Vagina (tissue), 2 donors: ENCODE data around the gene IVD. TPM values are rescaled to one million over a fixed set of nuclear protein-coding genes. Genes with fewer than 3 reads are reported as not detected.

Experiments used
- DNase-seq, 2 donors: peaks; one replicate each; pipeline ENCODE4 v3.0.0-alpha.2; 2017; ENCODE audit errors: extremely low spot score in 2 of 2
- H3K27ac ChIP-seq: fragments of 200-600 bp; sonication (generic); one replicate; pipeline ENCODE4 v1.5.1; 2019
- H3K27me3 ChIP-seq: fragments of 200-600 bp; sonication (generic); one replicate; pipeline ENCODE4 v1.5.1; 2019
- H3K36me3 ChIP-seq, 2 donors: fragments of 200-600 bp; sonication (generic); one replicate each; pipeline ENCODE4 v1.5.1; 2017 to 2019
- H3K4me1 ChIP-seq: fragments of 200-600 bp; sonication (generic); one replicate; pipeline ENCODE4 v1.5.1; 2019
- H3K4me3 ChIP-seq, 2 donors: fragments of 200-600 bp; sonication (generic); 1 replicate in 1 of 2; 2 replicates in 1 of 2; pipeline ENCODE4 v1.5.1; 2016 to 2019
- H3K9me3 ChIP-seq: fragments of 200-600 bp; sonication (generic); one replicate; pipeline ENCODE4 v1.5.1; 2019
- CTCF ChIP-seq, 3 experiments: fragments of 450-650 bp in 2 of 3; fragments of 200-600 bp in 1 of 3; sonication (generic) in 1 of 3; IDR thresholded peaks; one replicate each; pipeline ENCODE4 v1.5.1; 2017 to 2019; ENCODE audit warnings: antibody characterized with exemption in 3 of 3, mild to moderate bottlenecking in 2 of 3, moderate library complexity in 2 of 3
- POLR2A ChIP-seq, 2 donors: fragments of 450-650 bp; IDR thresholded peaks; one replicate each; pipeline ENCODE4 v1.6.1; 2017; ENCODE audit warnings: antibody characterized with exemption in 2 of 2, mild to moderate bottlenecking in 2 of 2, moderate library complexity in 2 of 2
- POLR2AphosphoS5 ChIP-seq, 2 donors: sonication (generic); formaldehyde crosslinking; IDR thresholded peaks; one replicate each; pipeline ENCODE4 v1.9.0; 2017; ENCODE audit warnings: antibody characterized with exemption in 2 of 2, mild to moderate bottlenecking in 2 of 2, low read depth in 1 of 2; ENCODE audit not compliant: insufficient read depth in 1 of 2
- intact Hi-C: fragments of 100-400 bp; cut with DNase I; formaldehyde crosslinking; loops from one replicate; pipeline ENCODE4 v1.15.1; 2023
- total RNA-seq: library from RNA; depleted of rRNA; stranded (reverse); fragments of >200 nt; gene quantifications from one replicate; pipeline ENCODE4 v1.2.3, GENCODE V29; 2016

IVD gene
- total RNA-seq, 1 donor from 2014 or later = 30.4 TPM

GRCh38 chr15:40437752-40438687 lies 32.4 kb downstream of the IVD start:
- Histone ChIP-seq H3K27me3 (no peaks in the 10 kb centered on the region), H3K36me3 (no peaks in the 10 kb centered on the region), H3K9me3 (no peaks in the 10 kb centered on the region), H3K4me1 (peaks cover 50% of the 10 kb centered on the region), H3K27ac (no peak overlapping the region), H3K4me3 (no peak overlapping the region)
- no peak for TF ChIP-seq CTCF (IDR thresholded peaks at IDR 0.05)
- no peak for TF ChIP-seq POLR2AphosphoS5 (IDR thresholded peaks at IDR 0.05; ENCODE audit: insufficient read depth in 1 of 2, low read depth in 1 of 2)
- no peak for TF ChIP-seq POLR2A (IDR thresholded peaks at IDR 0.05)
- DNase-seq = no peak
- intact Hi-C loops = loop anchor here (10.0 kb wide), 1 partner anchor 223 kb away; no protein-coding TSS in a partner anchor

- no peak overlapping the region for H3K4me3 ChIP-seq
- TF ChIP-seq POLR2AphosphoS5 (IDR thresholded peaks at IDR 0.05; ENCODE audit: insufficient read depth in 1 of 2, low read depth in 1 of 2) (no peak), POLR2A (IDR thresholded peaks at IDR 0.05) (no peak), CTCF (IDR thresholded peaks at IDR 0.05) (no peak)
- intact Hi-C loops = loop anchor here (10.0 kb wide), 1 partner anchor 224 kb away; no protein-coding TSS in a partner anchor
- H3K4me1 ChIP-seq = peaks cover 57% of the 10 kb centered on the region
- no peaks in the 10 kb centered on the region for H3K27me3 ChIP-seq
- H3K27ac ChIP-seq = no peak overlapping the region
- H3K9me3 ChIP-seq = no peaks in the 10 kb centered on the region
- DNase-seq = no peak
- H3K36me3 ChIP-seq = no peaks in the 10 kb centered on the region
Measured at GRCh38 chr15:40438712-40439111, 33.1 kb downstream of the IVD start.

- Histone ChIP-seq H3K4me1 (peaks cover 65% of the 10 kb centered on the region), H3K36me3 (no peaks in the 10 kb centered on the region), H3K9me3 (no peaks in the 10 kb centered on the region), H3K4me3 (peak overlapping the region; percentile 88 to 99), H3K27ac (peak overlapping the region; percentile 88), H3K27me3 (no peaks in the 10 kb centered on the region)
- intact Hi-C loops = loop anchor here (10.0 kb wide), 1 partner anchor 225 kb away; no protein-coding TSS in a partner anchor
- no peak for DNase-seq
- no peak for TF ChIP-seq POLR2A (IDR thresholded peaks at IDR 0.05)
Measured at GRCh38 chr15:40439461-40439959, 33.9 kb downstream of the IVD start.

GRCh38 chr15:40439960-40440742 lies 34.6 kb downstream of the IVD start:
- intact Hi-C loops = loop anchor here (10.0 kb wide), 1 partner anchor 225 kb away; no protein-coding TSS in a partner anchor
- Histone ChIP-seq H3K9me3 (no peaks in the 10 kb centered on the region), H3K4me1 (peaks cover 72% of the 10 kb centered on the region), H3K4me3 (peak overlapping the region; percentile 88 to 99), H3K27ac (peak overlapping the region; percentile 88), H3K36me3 (no peaks in the 10 kb centered on the region), H3K27me3 (no peaks in the 10 kb centered on the region)
- no peak for DNase-seq
- no peak for TF ChIP-seq CTCF (IDR thresholded peaks at IDR 0.05)
- TF ChIP-seq POLR2AphosphoS5 (IDR thresholded peaks at IDR 0.05; ENCODE audit: insufficient read depth in 1 of 2, low read depth in 1 of 2) = no peak
- no peak for TF ChIP-seq POLR2A (IDR thresholded peaks at IDR 0.05)
